Stimulated activated CD4-positive, alpha-beta T cell treated with anti-CD3 and anti-CD28 coated beads, Interleukin-4, amount 100 ng/mL, for 24 hours (primary cell): ENCODE measurements around the gene WDR81.
A peak's percentile ranks its signal among the peaks of the same experiment; 100 is the strongest.
"Not testable (repeated sequence)": the region's sequence is repeated elsewhere in the genome, so short reads cannot be mapped to it uniquely, and the experiment has no call there.

Source experiments
- DNase-seq: peaks from one replicate; pipeline ENCODE4 v3.0.0-alpha.2; 2020

Gene WDR81

GRCh38 chr17:1724351-1724868, at the start of gene WDR81:
Gene WDR81, plus strand, starts transcription at chr17:1724704. Its CDS starts 256 bp downstream, at chr17:1724960.
- peak; percentile 89 for DNase-seq

GRCh38 chr17:1676401-1676800, 48.1 kb upstream of the WDR81 start:
- no peak for DNase-seq

DNA sequence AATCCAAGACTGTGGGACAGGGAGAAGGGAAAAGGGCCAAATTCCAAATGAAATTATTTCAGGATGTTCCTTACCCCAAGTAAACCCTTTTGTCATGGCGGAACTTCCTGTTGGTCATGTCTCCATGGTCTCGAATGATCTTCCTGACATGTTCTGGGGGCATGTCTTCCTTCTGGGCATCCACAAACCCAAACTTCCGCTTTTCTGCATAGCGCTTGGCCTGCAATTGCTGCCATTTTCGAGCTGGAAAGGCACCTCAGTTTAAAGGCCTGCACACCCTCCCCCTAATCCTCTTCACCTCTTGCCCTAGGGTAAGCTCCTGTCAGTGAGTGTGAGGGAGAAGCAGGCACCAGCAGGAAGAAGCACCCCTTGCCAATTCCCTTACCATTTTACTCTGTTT, 41.0 kb upstream of the WDR81 start:
- no peak for DNase-seq

DNA sequence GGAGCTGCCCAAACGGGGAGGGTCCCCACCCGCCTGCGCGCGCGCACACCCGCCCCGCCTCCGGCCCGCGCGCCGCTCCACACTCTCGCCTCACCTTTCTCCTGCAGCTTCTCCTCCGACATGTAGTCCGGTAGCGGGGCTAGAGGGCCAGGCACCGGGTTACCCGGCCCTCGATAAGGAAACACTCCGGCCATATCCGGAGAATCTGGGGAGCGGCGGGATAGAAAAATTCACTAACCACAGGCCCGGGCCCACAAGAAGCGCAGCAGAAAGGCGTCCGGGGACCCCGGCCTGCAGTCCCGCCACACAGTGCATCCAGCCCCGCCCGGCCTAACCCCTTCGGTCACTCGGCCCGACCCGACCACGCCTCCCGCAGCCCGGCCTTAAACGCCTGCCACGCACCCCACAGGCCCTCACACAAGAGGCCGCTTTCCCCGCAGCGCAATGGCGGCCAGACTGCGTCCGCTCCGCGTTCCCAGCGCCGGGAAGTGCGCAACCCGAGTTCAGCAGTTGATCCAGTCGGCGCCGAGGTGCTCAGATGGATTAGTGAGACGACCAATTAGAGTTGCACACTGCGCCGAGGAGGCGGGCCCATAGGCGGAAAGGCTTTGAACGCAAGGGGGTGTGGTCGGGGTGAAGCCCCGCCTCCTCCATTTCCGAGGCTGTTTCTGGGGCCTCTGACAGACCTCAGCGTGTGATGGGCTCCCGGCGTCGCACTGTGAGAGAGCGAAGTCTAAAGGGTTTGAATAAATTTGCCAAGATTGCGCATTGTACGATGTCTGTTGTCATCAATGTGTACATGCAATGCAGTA, 39.9 kb upstream of the WDR81 start, which contains the start of gene PRPF8:
Gene PRPF8, minus strand, starts transcription at position 490 of the 812 bp plus-strand sequence. Its CDS starts 296 bp downstream, at position 194.
- DNase-seq, result peak; percentile 99

- DNase-seq, result no peak
Measured at GRCh38 chr17:1686086-1686485, 38.4 kb upstream of the WDR81 start.

GRCh38 chr17:1688405-1688804, 36.1 kb upstream of the WDR81 start:
- DNase-seq, result not testable (repeated sequence)

GRCh38 chr17:1690544-1691221, 33.8 kb upstream of the WDR81 start:
- DNase-seq, result no peak

- no peak for DNase-seq
Measured at GRCh38 chr17:1693339-1693738, 31.2 kb upstream of the WDR81 start.

GRCh38 chr17:1695365-1695764, 29.1 kb upstream of the WDR81 start:
- no peak for DNase-seq

GRCh38 chr17:1697681-1698080, 26.8 kb upstream of the WDR81 start:
- DNase-seq, result no peak

DNA sequence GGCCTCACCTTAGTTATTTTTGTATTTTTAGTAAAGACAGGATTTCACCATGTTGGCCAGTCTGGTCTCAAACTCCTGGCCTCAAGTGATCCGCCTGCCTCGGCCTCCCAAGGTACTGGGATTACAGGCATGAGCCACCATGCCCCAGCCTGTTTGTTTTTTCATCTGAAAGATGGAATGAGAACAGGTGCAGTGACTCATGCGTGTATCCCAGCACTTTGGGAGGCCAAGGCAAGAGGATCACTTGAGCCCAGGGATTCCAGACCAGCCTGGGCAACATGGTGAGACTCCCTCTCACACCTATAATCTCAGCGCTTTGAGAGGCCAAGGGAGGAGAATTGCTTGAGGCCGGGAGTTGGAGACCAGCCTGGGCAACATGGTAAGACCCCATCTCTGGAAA, 24.6 kb upstream of the WDR81 start:
- not testable (repeated sequence) for DNase-seq

GRCh38 chr17:1703063-1703462, 21.4 kb upstream of the WDR81 start:
- DNase-seq, result no peak

- no peak for DNase-seq
Measured at GRCh38 chr17:1705004-1705403, 19.5 kb upstream of the WDR81 start.

DNA sequence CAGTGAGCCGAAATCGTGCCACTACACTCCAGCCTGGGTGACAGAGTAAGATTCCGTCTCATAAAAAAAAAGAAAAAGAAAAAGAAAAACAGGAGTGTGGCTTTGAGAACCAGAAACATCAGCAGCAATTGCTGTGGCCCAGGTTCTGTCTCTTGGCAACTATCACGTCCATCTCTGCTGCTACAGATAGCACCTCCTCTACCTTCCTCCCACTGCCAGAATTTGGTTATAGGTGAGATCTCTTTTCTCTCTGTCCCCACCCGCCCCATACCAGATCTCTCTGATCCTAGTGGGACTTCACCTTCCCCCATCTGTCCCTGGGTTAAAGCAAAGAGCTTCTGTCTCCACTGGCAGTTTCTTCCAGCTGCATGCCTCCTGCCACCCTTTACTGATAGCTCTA, 17.4 kb upstream of the WDR81 start:
- no peak for DNase-seq

- DNase-seq, result not testable (repeated sequence)
Measured at GRCh38 chr17:1708791-1709346, 15.6 kb upstream of the WDR81 start.

- DNase-seq, result no peak
Measured at GRCh38 chr17:1709403-1709951, 15.0 kb upstream of the WDR81 start.

- DNase-seq, result no peak
Measured at GRCh38 chr17:1709971-1710806, 14.3 kb upstream of the WDR81 start, which contains the start of gene TLCD2. Gene TLCD2, minus strand, starts transcription at chr17:1710377. Its CDS starts 135 bp downstream, at chr17:1710242.

- DNase-seq, result no peak
Measured at GRCh38 chr17:1710807-1711553, 13.5 kb upstream of the WDR81 start.

DNA sequence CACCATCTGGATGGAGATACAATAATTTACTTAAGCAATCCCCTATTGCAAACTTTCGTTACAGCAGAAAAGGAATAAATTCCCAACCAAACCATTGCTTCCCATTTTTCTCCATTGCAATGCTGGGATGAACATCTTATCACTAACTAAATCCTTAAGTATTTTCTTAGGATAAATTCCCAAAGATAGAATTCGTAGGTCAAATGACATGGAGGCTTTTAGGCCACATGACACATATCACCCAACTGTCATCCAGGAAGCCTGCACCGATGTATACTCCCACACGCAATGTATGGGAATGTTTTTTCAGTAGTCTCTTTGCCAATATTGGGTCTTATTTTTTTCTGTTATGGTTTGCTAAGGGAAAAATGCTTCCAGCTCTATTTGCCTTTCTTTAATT, 12.7 kb upstream of the WDR81 start:
- DNase-seq, result no peak

- DNase-seq, result no peak
Measured at GRCh38 chr17:1712271-1712670, 12.2 kb upstream of the WDR81 start.

GRCh38 chr17:1713160-1713877, 11.2 kb upstream of the WDR81 start:
- no peak for DNase-seq
